Measurements from ENCODE around the gene GLT1D1. TPM values are rescaled to one million over a fixed set of nuclear protein-coding genes. Genes with fewer than 3 reads are reported as not detected.

The GLT1D1 gene
- total and polyA plus RNA-seq, 10 donors = 0.41 to 41.4 (median 13.9) TPM

GRCh38 chr12:128951448-128951847 lies 98.2 kb downstream of the GLT1D1 start:
- intact Hi-C loops (cut with DNase I; ENCODE audit: low total_unique reads) = no loop called here
- Histone ChIP-seq H3K36me3 (peaks cover 0 to 84% (median 0%) of the 10 kb centered on the region in 6 donors), H3K4me3 (no peak overlapping the region), H3K27ac (no peak overlapping the region), H3K9me3 (no peaks in the 10 kb centered on the region), H3K4me1 (peaks cover 0 to 5% (median 0%) of the 10 kb centered on the region in 6 donors), H3K27me3 (replicated peaks in 1 of 7) (peaks cover 0 to 4% (median 0%) of the 10 kb centered on the region in 7 donors)
- WGBS, 5 donors = 85 to 89% (median 87%) methylated on average over 13 of the region's 13 CpGs
- no peak for TF ChIP-seq POLR2AphosphoS5 (IDR thresholded peaks at IDR 0.05)
- TF ChIP-seq CTCF (IDR thresholded peaks at IDR 0.05 in 8 of 11, conservative IDR thresholded peaks at IDR 0.05 in 3 of 11) = no peak
- no peak for TF ChIP-seq POLR2A (IDR thresholded peaks at IDR 0.05)
- no peak for DNase-seq

GRCh38 chr12:128956755-128957154 lies 103.5 kb downstream of the GLT1D1 start:
- Histone ChIP-seq H3K4me1 (no peaks in the 10 kb centered on the region), H3K9me3 (no peaks in the 10 kb centered on the region), H3K27ac (no peak overlapping the region), H3K27me3 (replicated peaks in 1 of 7) (peaks cover 0 to 35% (median 0%) of the 10 kb centered on the region in 7 donors), H3K36me3 (peaks cover 0 to 79% (median 0%) of the 10 kb centered on the region in 6 donors), H3K4me3 (no peak overlapping the region)
- TF ChIP-seq POLR2AphosphoS5 (IDR thresholded peaks at IDR 0.05) = no peak
- TF ChIP-seq CTCF (IDR thresholded peaks at IDR 0.05 in 8 of 11, conservative IDR thresholded peaks at IDR 0.05 in 3 of 11) = no peak
- no peak for TF ChIP-seq POLR2A (IDR thresholded peaks at IDR 0.05)
- no peak for DNase-seq
- WGBS, 5 donors = 53 to 68% (median 57%) methylated on average over 7 of the region's 7 CpGs
- intact Hi-C loops (cut with DNase I; ENCODE audit: low total_unique reads) = no loop called here

- Histone ChIP-seq H3K27ac (no peak overlapping the region), H3K9me3 (peaks cover 0 to 11% (median 7%) of the 10 kb centered on the region in 8 donors), H3K27me3 (replicated peaks in 1 of 7) (peaks cover 0 to 35% (median 0%) of the 10 kb centered on the region in 7 donors), H3K4me3 (no peak overlapping the region), H3K36me3 (peaks cover 0 to 90% (median 0%) of the 10 kb centered on the region in 6 donors), H3K4me1 (no peaks in the 10 kb centered on the region)
- TF ChIP-seq POLR2A (IDR thresholded peaks at IDR 0.05) (no peak), CTCF (IDR thresholded peaks at IDR 0.05 in 8 of 11, conservative IDR thresholded peaks at IDR 0.05 in 3 of 11) (no peak), POLR2AphosphoS5 (IDR thresholded peaks at IDR 0.05) (no peak)
- DNase-seq = no peak
- intact Hi-C loops (cut with DNase I; ENCODE audit: low total_unique reads) = no loop called here
- 50 to 70% (median 62%) methylated on average over 16 of the region's 16 CpGs for WGBS, 5 donors
These were observed 106.6 kb downstream of the GLT1D1 start for GRCh38 chr12:128959901-128960300.

GRCh38 chr12:128961308-128961902 lies 108.1 kb downstream of the GLT1D1 start:
- TF ChIP-seq POLR2AphosphoS5 (IDR thresholded peaks at IDR 0.05) = no peak
- TF ChIP-seq POLR2A (IDR thresholded peaks at IDR 0.05) = no peak
- TF ChIP-seq CTCF (IDR thresholded peaks at IDR 0.05 in 8 of 11, conservative IDR thresholded peaks at IDR 0.05 in 3 of 11) = no peak
- Histone ChIP-seq H3K27me3 (replicated peaks in 1 of 7) (peaks cover 0 to 32% (median 0%) of the 10 kb centered on the region in 7 donors), H3K4me3 (no peak overlapping the region), H3K9me3 (peaks cover 0 to 18% (median 12%) of the 10 kb centered on the region in 8 donors), H3K36me3 (peaks cover 0 to 88% (median 0%) of the 10 kb centered on the region in 6 donors), H3K4me1 (no peaks in the 10 kb centered on the region), H3K27ac (no peak overlapping the region)
- 78 to 83% (median 80%) methylated on average over 8 of the region's 8 CpGs for WGBS, 5 donors
- DNase-seq = no peak
- intact Hi-C loops (cut with DNase I; ENCODE audit: low total_unique reads) = no loop called here

Data from spleen (tissue), 11 donors.